CD14-positive monocyte (primary cell): ENCODE data around the gene SPTBN1. TPM values are rescaled to one million over a fixed set of nuclear protein-coding genes. Genes with fewer than 3 reads are reported as not detected.

Experiments used
- DNase-seq, 3 donors: peaks; one replicate each; pipeline ENCODE4 v3.0.0-alpha.2; 2011 to 2022
- H2AFZ ChIP-seq: 2 replicates; pipeline ENCODE4 v1.6.0; 2012; ENCODE audit warnings: mild to moderate bottlenecking, low read depth, low read length, inconsistent platforms; ENCODE audit not compliant: insufficient read depth, poor library complexity, severe bottlenecking
- H3K27ac ChIP-seq, 2 donors: 1 replicate in 1 of 2; 2 replicates in 1 of 2; pipeline ENCODE4 v1.5.1; 2012 to 2013; ENCODE audit warnings: low read length in 2 of 2, control low read depth in 1 of 2, inconsistent platforms in 1 of 2, low read depth in 1 of 2, mild to moderate bottlenecking in 1 of 2
- H3K27me3 ChIP-seq, 2 donors: one replicate each; pipeline versions ENCODE4 v1.6.0 to v1.6.1; 2011 to 2013; ENCODE audit warnings: low read length in 2 of 2; ENCODE audit not compliant: control insufficient read depth in 2 of 2, insufficient read depth in 2 of 2
- H3K36me3 ChIP-seq, 2 donors: replicated peaks in 1 of 2; 1 replicate in 1 of 2; 2 replicates in 1 of 2; pipeline versions ENCODE4 v1.5.1 to v1.6.1; 2012 to 2013; ENCODE audit warnings: low read length in 2 of 2, control low read depth in 1 of 2, inconsistent platforms in 1 of 2, mild to moderate bottlenecking in 1 of 2; ENCODE audit not compliant: insufficient read depth in 2 of 2, control insufficient read depth in 1 of 2
- H3K4me1 ChIP-seq, 2 donors: 1 replicate in 1 of 2; 2 replicates in 1 of 2; pipeline versions ENCODE4 v1.5.1 to v1.6.1; 2012 to 2013; ENCODE audit warnings: low read length in 2 of 2, control low read depth in 1 of 2, inconsistent platforms in 1 of 2, mild to moderate bottlenecking in 1 of 2, moderate library complexity in 1 of 2; ENCODE audit not compliant: insufficient read depth in 2 of 2, control insufficient read depth in 1 of 2
- H3K4me2 ChIP-seq: replicated peaks from 2 replicates; pipeline ENCODE3; 2012; ENCODE audit warnings: low read length, moderate library complexity, mild to moderate bottlenecking; ENCODE audit not compliant: poor library complexity, severe bottlenecking; ENCODE audit errors: extremely low read depth
- H3K4me3 ChIP-seq, 3 experiments: fragments of 200-600 bp in 1 of 3; sonication (generic) in 1 of 3; replicated peaks in 1 of 3; 1 replicate in 2 of 3; 2 replicates in 1 of 3; pipeline ENCODE4 v1.5.1; 2011 to 2013; ENCODE audit warnings: low read length in 3 of 3, mild to moderate bottlenecking in 3 of 3, control low read depth in 2 of 3, low read depth in 2 of 3, inconsistent platforms in 1 of 3, moderate library complexity in 1 of 3
- H3K79me2 ChIP-seq: 2 replicates; pipeline ENCODE4 v1.6.0; 2012; ENCODE audit warnings: mild to moderate bottlenecking, control low read depth, inconsistent platforms, low read length, moderate library complexity; ENCODE audit not compliant: insufficient read depth
- H3K9ac ChIP-seq: 2 replicates; pipeline ENCODE4 v1.6.0; 2017; ENCODE audit warnings: low read length, mild to moderate bottlenecking; ENCODE audit not compliant: insufficient read depth, poor library complexity, severe bottlenecking
- H3K9me3 ChIP-seq, 2 donors: replicated peaks in 1 of 2; 1 replicate in 1 of 2; 2 replicates in 1 of 2; pipeline versions ENCODE4 v1.5.1 to v1.6.1; 2012 to 2013; ENCODE audit warnings: low read length in 2 of 2, control low read depth in 1 of 2; ENCODE audit not compliant: control insufficient read depth in 1 of 2, insufficient read depth in 1 of 2
- H4K20me1 ChIP-seq: 2 replicates; pipeline ENCODE4 v1.6.0; 2012; ENCODE audit warnings: mild to moderate bottlenecking, low read length, control low read depth, moderate library complexity; ENCODE audit not compliant: insufficient read depth
- H3K27ac Mint-ChIP-seq, 7 donors: one replicate each; pipeline ENCODE4 v1.8.0; 2020; ENCODE audit warnings: mild to moderate bottlenecking in 7 of 7, mixed read lengths in 7 of 7, moderate library complexity in 6 of 7, inconsistent platforms in 2 of 7
- H3K27me3 Mint-ChIP-seq, 3 donors: one replicate each; pipeline ENCODE4 v1.8.0; 2021 to 2022; ENCODE audit warnings: low read depth in 3 of 3, mild to moderate bottlenecking in 3 of 3, mixed read lengths in 3 of 3, moderate library complexity in 3 of 3, inconsistent platforms in 1 of 3
- H3K36me3 Mint-ChIP-seq, 2 donors: one replicate each; pipeline ENCODE4 v1.8.0; 2020; ENCODE audit warnings: mixed read lengths in 2 of 2, inconsistent platforms in 1 of 2, mild to moderate bottlenecking in 1 of 2
- H3K4me1 Mint-ChIP-seq: one replicate; pipeline ENCODE4 v1.8.0; 2020; ENCODE audit warnings: mild to moderate bottlenecking, mixed read lengths
- H3K4me3 Mint-ChIP-seq, 2 donors: one replicate each; pipeline ENCODE4 v1.8.0; 2020; ENCODE audit warnings: mild to moderate bottlenecking in 2 of 2, mixed read lengths in 2 of 2, moderate library complexity in 1 of 2
- H3K9me3 Mint-ChIP-seq, 7 donors: one replicate each; pipeline ENCODE4 v1.8.0; 2020 to 2022; ENCODE audit warnings: mixed read lengths in 7 of 7, mild to moderate bottlenecking in 6 of 7, moderate library complexity in 6 of 7, inconsistent platforms in 2 of 7
- CTCF ChIP-seq: fragments of 200-600 bp; IDR thresholded peaks from one replicate; pipeline ENCODE4 v1.8.0; 2022; ENCODE audit warnings: antibody characterized with exemption, mild to moderate bottlenecking
- WGBS: methylation state at CpG from one replicate; pipeline ENCODE4 v1.1.5; 2013; ENCODE audit warnings: missing lambda C conversion rate; ENCODE audit not compliant: insufficient coverage; 5-methylcytosine and 5-hydroxymethylcytosine counted together
- intact Hi-C, 2 donors: fragments of 100-400 bp; cut with micrococcal nuclease; formaldehyde crosslinking; loops; one replicate each; pipeline versions ENCODE4 v1.15.0 to v1.15.1; 2023
- polyA plus RNA-seq, 3 donors: library from polyadenylated mRNA; depleted of rRNA in 1 of 3; unstranded in 2 of 3; stranded (reverse) in 1 of 3; fragments of 300-500 nt in 2 of 3; fragments of >200 nt in 1 of 3; fragmentation: Illumina TruSeq in 2 of 3; gene quantifications; 1 replicate in 2 of 3; 2 replicates in 1 of 3; pipeline ENCODE4 v1.2.3, GENCODE V29; 2012 to 2021

SPTBN1 gene
- polyA plus RNA-seq, 3 donors: 0.79 to 2.8 (median 1.7) TPM

GRCh38 chr2:54475285-54475684, 19.2 kb downstream of the SPTBN1 start:
- Mint-ChIP-seq H3K9me3 (peaks cover 1 to 22% (median 14%) of the 10 kb centered on the region in 7 donors), H3K4me3 (no peak overlapping the region), H3K27me3 (peaks cover 0 to 2% (median 1%) of the 10 kb centered on the region in 3 donors), H3K36me3 (no peaks in the 10 kb centered on the region), H3K27ac (no peak overlapping the region), H3K4me1 (no peaks in the 10 kb centered on the region)
- DNase-seq: no peak
- Histone ChIP-seq H3K4me3 (no peak overlapping the region), H3K4me2 (no peak overlapping the region), H3K27ac (no peak overlapping the region), H3K4me1 (no peaks in the 10 kb centered on the region), H2AFZ (no peak overlapping the region), H3K27me3 (no peaks in the 10 kb centered on the region), H3K79me2 (no peaks in the 10 kb centered on the region), H4K20me1 (no peaks in the 10 kb centered on the region), H3K9me3 (peaks cover 13 to 17% of the 10 kb centered on the region in 2 donors), H3K9ac (no peak overlapping the region), H3K36me3 (no peaks in the 10 kb centered on the region)
- TF ChIP-seq CTCF: no peak
- WGBS: no CpG with 5 or more reads among the region's 3 CpGs
- intact Hi-C loops: no loop called here

- Histone ChIP-seq H3K36me3 (no peaks in the 10 kb centered on the region), H3K27me3 (no peaks in the 10 kb centered on the region), H3K9ac (no peak overlapping the region), H3K79me2 (no peaks in the 10 kb centered on the region), H3K9me3 (peaks cover 13 to 17% of the 10 kb centered on the region in 2 donors), H3K4me3 (no peak overlapping the region), H4K20me1 (no peaks in the 10 kb centered on the region), H3K4me1 (no peaks in the 10 kb centered on the region), H2AFZ (no peak overlapping the region), H3K4me2 (no peak overlapping the region), H3K27ac (no peak overlapping the region)
- DNase-seq: no peak
- 92% methylated on average over 3 of the region's 5 CpGs for WGBS
- no peaks in the 10 kb centered on the region for H3K4me1 Mint-ChIP-seq
- H3K4me3 Mint-ChIP-seq: no peak overlapping the region
- TF ChIP-seq CTCF: no peak
- H3K9me3 Mint-ChIP-seq: peaks cover 1 to 23% (median 15%) of the 10 kb centered on the region in 7 donors
- H3K36me3 Mint-ChIP-seq: no peaks in the 10 kb centered on the region
- intact Hi-C loops: no loop called here
- peaks cover 0 to 2% (median 1%) of the 10 kb centered on the region in 3 donors for H3K27me3 Mint-ChIP-seq
- no peak overlapping the region for H3K27ac Mint-ChIP-seq
Observed at GRCh38 chr2:54475919-54476318, 19.8 kb downstream of the SPTBN1 start.
